HG03460 (cell line): ENCODE results near the gene PCDHA1.
"Not testable (repeated sequence)": the region's sequence is repeated elsewhere in the genome, so short reads cannot be mapped to it uniquely, and the experiment has no call there.

Source experiments
- ATAC-seq: cut with Tn5 transposase; IDR thresholded peaks from one replicate; pipeline ENCODE4 v1.9.1; 2021; ENCODE audit not compliant: unreplicated experiment

The PCDHA1 gene

GRCh38 chr5:140808241-140808888 is 22.4 kb downstream of the PCDHA1 start:
- ATAC-seq: not testable (repeated sequence)

- ATAC-seq: no peak
These were observed 22.9 kb downstream of the PCDHA1 start for GRCh38 chr5:140808889-140809291.

GRCh38 chr5:140821375-140822280 is 35.7 kb downstream of the PCDHA1 start, which contains the start of gene PCDHA5:
PCDHA5 (plus strand) TSS chr5:140821613.
- no peak for ATAC-seq

- no peak for ATAC-seq
These were observed 36.3 kb downstream of the PCDHA1 start for GRCh38 chr5:140822281-140822629.

GRCh38 chr5:140822969-140823368 is 37.0 kb downstream of the PCDHA1 start:
- ATAC-seq: not testable (repeated sequence)

- no peak for ATAC-seq
These were observed 37.5 kb downstream of the PCDHA1 start for GRCh38 chr5:140823475-140823874.

GRCh38 chr5:140827704-140828361 is 41.9 kb downstream of the PCDHA1 start, which contains the start of gene PCDHA6:
PCDHA6 (plus strand) TSS chr5:140827960; CDS start chr5:140828092, 132 bp downstream.
- ATAC-seq: no peak

GRCh38 chr5:140828362-140828737 is 42.4 kb downstream of the PCDHA1 start:
- no peak for ATAC-seq

- ATAC-seq: not testable (repeated sequence)
These were observed 43.9 kb downstream of the PCDHA1 start for GRCh38 chr5:140829511-140830501.

- ATAC-seq: no peak
These were observed 48.1 kb downstream of the PCDHA1 start, which contains the start of gene PCDHA7 for GRCh38 chr5:140833993-140834392. PCDHA7 (plus strand) TSS chr5:140834269; CDS start chr5:140834384, 115 bp downstream.

- ATAC-seq: not testable (repeated sequence)
These were observed 48.6 kb downstream of the PCDHA1 start for GRCh38 chr5:140834439-140835008.

GRCh38 chr5:140835622-140836510 is 49.9 kb downstream of the PCDHA1 start:
- no peak for ATAC-seq

- ATAC-seq: no peak
These were observed 55.3 kb downstream of the PCDHA1 start, which contains the start of gene PCDHA8 for GRCh38 chr5:140840978-140841962. PCDHA8 (plus strand) TSS chr5:140841187; CDS start chr5:140841322, 135 bp downstream.

- no peak for ATAC-seq
These were observed 57.1 kb downstream of the PCDHA1 start for GRCh38 chr5:140842798-140843733.

GRCh38 chr5:140848139-140849102 is 62.5 kb downstream of the PCDHA1 start, which contains the start of gene PCDHA9:
PCDHA9 (plus strand) TSS chr5:140848382; CDS start chr5:140848496, 114 bp downstream.
- not testable (repeated sequence) for ATAC-seq
